K562 (cell line): ENCODE data around the gene ZMYND8. TPM values are rescaled to one million over a fixed set of nuclear protein-coding genes. Genes with fewer than 3 reads are reported as not detected.
A peak's percentile ranks its signal among the peaks of the same experiment; 100 is the strongest.

Source experiments
- CCNT2 ChIP-seq: IDR thresholded peaks from 2 replicates; pipeline ENCODE4 v1.6.1; 2011; ENCODE audit warnings: borderline replicate concordance, low read depth, mild to moderate bottlenecking, moderate library complexity, mixed read lengths, low read length; ENCODE audit not compliant: insufficient read length; ENCODE audit errors: extremely low read depth
- ELF4 ChIP-seq: fragments of 450-650 bp; formaldehyde crosslinking; IDR thresholded peaks from 2 replicates; pipeline ENCODE4 v1.4.0; 2022; ENCODE audit warnings: missing genetic modification characterization
- ELK1 ChIP-seq: sonication (generic); formaldehyde crosslinking; IDR thresholded peaks from 2 replicates; pipeline ENCODE4 v1.8.1; 2022; ENCODE audit warnings: missing genetic modification reagents
- GTF2E2 ChIP-seq: fragments of 200-800 bp; sonication (Bioruptor generic); IDR thresholded peaks from 2 replicates; pipeline ENCODE4 v1.6.1; 2016; ENCODE audit warnings: missing genetic modification characterization, missing compliant biosample characterization
- KHSRP ChIP-seq: fragments of 450-650 bp; IDR thresholded peaks from 2 replicates; pipeline ENCODE4 v1.6.1; 2017
- NFXL1 ChIP-seq: fragments of 450-650 bp; formaldehyde crosslinking; IDR thresholded peaks from 2 replicates; pipeline ENCODE4 v1.4.0; 2021; ENCODE audit warnings: mild to moderate bottlenecking
- NRF1 ChIP-seq, 2 experiments: fragments of 450-650 bp; IDR thresholded peaks in 1 of 2; conservative IDR thresholded peaks in 1 of 2; 2 replicates each; pipeline ENCODE4 v1.6.1; 2014; ENCODE audit warnings: mild to moderate bottlenecking in 2 of 2
- PCBP1 ChIP-seq: fragments of 200-400 bp; formaldehyde crosslinking; IDR thresholded peaks from 2 replicates; pipeline ENCODE4 v1.6.1; 2018; ENCODE audit warnings: mild to moderate bottlenecking, low read depth, low read length; ENCODE audit not compliant: poor library complexity, severe bottlenecking
- POLR2AphosphoS5 ChIP-seq: IDR thresholded peaks from 2 replicates; pipeline ENCODE4 v1.6.1; 2011; ENCODE audit warnings: mild to moderate bottlenecking, low read depth, low read length, moderate library complexity; ENCODE audit not compliant: control insufficient read depth, insufficient read depth
- SRSF9 ChIP-seq: fragments of 200-400 bp; formaldehyde crosslinking; IDR thresholded peaks from 2 replicates; pipeline ENCODE4 v1.6.1; 2017; ENCODE audit warnings: low read depth, low read length, borderline replicate concordance
- TFE3 ChIP-seq: fragments of 450-650 bp; formaldehyde crosslinking; IDR thresholded peaks from 2 replicates; pipeline ENCODE4 v1.4.0; 2020; ENCODE audit warnings: mild to moderate bottlenecking, mixed read lengths
- polyA plus RNA-seq, 8 experiments: library from polyadenylated mRNA; depleted of rRNA in 4 of 8; stranded (reverse) in 5 of 8; unstranded in 3 of 8; fragments of >200 nt; fragmentation: Nextera tagmentation in 2 of 8; fragmentation: Illumina TruSeq in 1 of 8; extraction: Ambion mirVana in 2 of 8; extraction: Trizol in 1 of 8; gene quantifications; 2 replicates each; pipeline versions ENCODE4 v1.2.1 to v1.2.3, GENCODE V29; 2011 to 2014; ENCODE audit warnings: inconsistent platforms in 1 of 8, missing spikeins in 1 of 8
- total RNA-seq, 7 experiments: library from RNA; depleted of rRNA in 6 of 7; stranded (reverse); fragments of >200 nt in 6 of 7; fragmentation: Illumina TruSeq in 2 of 7; extraction: Trizol in 2 of 7; gene quantifications; 2 replicates each; pipeline versions ENCODE4 v1.2.1 to v1.2.3, GENCODE V29; 2011 to 2021; ENCODE audit warnings: low replicate concordance in 1 of 7
- TF ChIP-seq, protein P1 (sequence below): fragments of 250-450 bp; sonication (Bioruptor Pico); IDR thresholded peaks from 2 replicates; pipeline ENCODE4 v1.4.0; 2020; ENCODE audit warnings: mild to moderate bottlenecking

ZMYND8 gene
- total and polyA plus RNA-seq, 9 of the 15 experiments (the other 6 are each of a cell fraction or from before 2014, with no cell fraction given), result 31.8 to 148 (median 71.9) TPM

GRCh38 chr20:47365023-47365764 is 8.7 kb upstream of the ZMYND8 start (continued):
- no peak for TF ChIP-seq ELK1 (CRISPR knock-in tag)
- peak; percentile 47 for TF ChIP-seq CCNT2
- no peak for TF ChIP-seq KHSRP
- TF ChIP-seq PCBP1, result no peak
- peak; percentile 85; the same call in 1 of the 2 replicates for TF ChIP-seq ELF4 (CRISPR knock-in tag)
- TF ChIP-seq NRF1 (conservative IDR thresholded peaks at IDR 0.05 in 1 of 2, IDR thresholded peaks at IDR 0.05 in 1 of 2), result peak in 1 of 2 experiments; percentile 40; a peak in 2 of 4 replicates
- TF ChIP-seq SRSF9, result no peak
- TF ChIP-seq, protein P1, sequence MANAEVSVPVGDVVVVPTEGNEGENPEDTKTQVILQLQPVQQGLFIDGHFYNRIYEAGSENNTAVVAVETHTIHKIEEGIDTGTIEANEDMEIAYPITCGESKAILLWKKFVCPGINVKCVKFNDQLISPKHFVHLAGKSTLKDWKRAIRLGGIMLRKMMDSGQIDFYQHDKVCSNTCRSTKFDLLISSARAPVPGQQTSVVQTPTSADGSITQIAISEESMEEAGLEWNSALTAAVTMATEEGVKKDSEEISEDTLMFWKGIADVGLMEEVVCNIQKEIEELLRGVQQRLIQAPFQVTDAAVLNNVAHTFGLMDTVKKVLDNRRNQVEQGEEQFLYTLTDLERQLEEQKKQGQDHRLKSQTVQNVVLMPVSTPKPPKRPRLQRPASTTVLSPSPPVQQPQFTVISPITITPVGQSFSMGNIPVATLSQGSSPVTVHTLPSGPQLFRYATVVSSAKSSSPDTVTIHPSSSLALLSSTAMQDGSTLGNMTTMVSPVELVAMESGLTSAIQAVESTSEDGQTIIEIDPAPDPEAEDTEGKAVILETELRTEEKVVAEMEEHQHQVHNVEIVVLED, result no peak
- TF ChIP-seq NFXL1 (CRISPR knock-in tag), result peak; percentile 51; the same call in 1 of the 2 replicates
- TF ChIP-seq TFE3 (CRISPR knock-in tag), result peak; percentile 67
- peak; percentile 78 for TF ChIP-seq POLR2AphosphoS5
- no peak for TF ChIP-seq GTF2E2 (tag)
